Type B pancreatic cell (in vitro differentiated cells): ENCODE results near the gene ARID3B. TPM values are rescaled to one million over a fixed set of nuclear protein-coding genes. Genes with fewer than 3 reads are reported as not detected.

Experiments
- DNase-seq: peaks from one replicate; pipeline ENCODE4 v3.0.0; 2021; ENCODE audit warnings: mixed read lengths; ENCODE audit not compliant: unreplicated experiment; ENCODE audit errors: extremely low spot score
- H3K27ac Mint-ChIP-seq: 2 replicates; pipeline ENCODE4 v1.8.0; 2021; ENCODE audit warnings: mild to moderate bottlenecking, mixed read lengths
- H3K27me3 Mint-ChIP-seq: 2 replicates; pipeline ENCODE4 v1.8.0; 2021; ENCODE audit warnings: mixed read lengths
- H3K36me3 Mint-ChIP-seq: 2 replicates; pipeline ENCODE4 v1.8.0; 2021; ENCODE audit warnings: mixed read lengths
- H3K4me1 Mint-ChIP-seq: one replicate; pipeline ENCODE4 v1.8.0; 2021; ENCODE audit warnings: mixed read lengths; ENCODE audit not compliant: unreplicated experiment
- H3K4me3 Mint-ChIP-seq: 2 replicates; pipeline ENCODE4 v1.8.0; 2021; ENCODE audit warnings: mild to moderate bottlenecking, mixed read lengths
- H3K9me3 Mint-ChIP-seq: 2 replicates; pipeline ENCODE4 v1.8.0; 2021; ENCODE audit warnings: mixed read lengths
- total RNA-seq: library from RNA; stranded (reverse); gene quantifications from 2 replicates; pipeline ENCODE4 v1.2.1, GENCODE V29; 2021; ENCODE audit warnings: low replicate concordance
- TF ChIP-seq, protein P1 (sequence below): fragments of 200-600 bp; sonication (generic); conservative IDR thresholded peaks from 2 replicates; pipeline ENCODE4 v1.5.0; 2021; ENCODE audit warnings: antibody characterized with exemption, mild to moderate bottlenecking

The ARID3B gene
- total RNA-seq, 1 donor from 2014 or later = 25.8 TPM

DNA sequence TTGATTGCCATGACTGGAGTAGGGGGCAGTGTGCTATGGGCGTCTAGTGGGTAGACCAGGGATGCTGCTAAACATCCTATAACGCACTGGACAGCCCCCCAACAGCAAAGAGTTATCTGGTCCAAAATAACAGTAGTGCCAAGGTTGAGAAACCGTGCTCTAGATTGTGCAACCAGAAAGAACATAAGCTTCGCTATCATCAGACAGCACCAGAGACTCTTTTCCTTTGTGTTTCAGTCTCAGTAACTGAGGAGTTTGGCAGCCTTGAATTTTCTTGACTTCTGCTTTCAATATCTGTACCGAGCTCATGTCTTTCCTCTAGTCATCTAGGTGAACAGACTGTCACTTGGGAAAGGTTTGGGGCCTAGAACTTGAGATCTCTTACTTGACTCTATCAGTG lies 8.8 kb downstream of the ARID3B start:
- H3K9me3 Mint-ChIP-seq = no peaks in the 10 kb centered on the region
- H3K4me1 Mint-ChIP-seq = peaks cover 26% of the 10 kb centered on the region
- DNase-seq = no peak
- peaks cover 29% of the 10 kb centered on the region for H3K36me3 Mint-ChIP-seq
- TF ChIP-seq, protein P1, sequence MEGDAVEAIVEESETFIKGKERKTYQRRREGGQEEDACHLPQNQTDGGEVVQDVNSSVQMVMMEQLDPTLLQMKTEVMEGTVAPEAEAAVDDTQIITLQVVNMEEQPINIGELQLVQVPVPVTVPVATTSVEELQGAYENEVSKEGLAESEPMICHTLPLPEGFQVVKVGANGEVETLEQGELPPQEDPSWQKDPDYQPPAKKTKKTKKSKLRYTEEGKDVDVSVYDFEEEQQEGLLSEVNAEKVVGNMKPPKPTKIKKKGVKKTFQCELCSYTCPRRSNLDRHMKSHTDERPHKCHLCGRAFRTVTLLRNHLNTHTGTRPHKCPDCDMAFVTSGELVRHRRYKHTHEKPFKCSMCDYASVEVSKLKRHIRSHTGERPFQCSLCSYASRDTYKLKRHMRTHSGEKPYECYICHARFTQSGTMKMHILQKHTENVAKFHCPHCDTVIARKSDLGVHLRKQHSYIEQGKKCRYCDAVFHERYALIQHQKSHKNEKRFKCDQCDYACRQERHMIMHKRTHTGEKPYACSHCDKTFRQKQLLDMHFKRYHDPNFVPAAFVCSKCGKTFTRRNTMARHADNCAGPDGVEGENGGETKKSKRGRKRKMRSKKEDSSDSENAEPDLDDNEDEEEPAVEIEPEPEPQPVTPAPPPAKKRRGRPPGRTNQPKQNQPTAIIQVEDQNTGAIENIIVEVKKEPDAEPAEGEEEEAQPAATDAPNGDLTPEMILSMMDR = no peak
- peaks cover 7% of the 10 kb centered on the region for H3K27me3 Mint-ChIP-seq
- H3K27ac Mint-ChIP-seq = no peak overlapping the region
- no peak overlapping the region for H3K4me3 Mint-ChIP-seq

GRCh38 chr15:74551714-74552113 lies 10.7 kb downstream of the ARID3B start:
- H3K36me3 Mint-ChIP-seq = peaks cover 36% of the 10 kb centered on the region
- TF ChIP-seq, protein P1 = no peak
- H3K4me3 Mint-ChIP-seq = peak overlapping the region; percentile 4
- no peaks in the 10 kb centered on the region for H3K9me3 Mint-ChIP-seq
- no peak for DNase-seq
- no peak overlapping the region for H3K27ac Mint-ChIP-seq
- H3K4me1 Mint-ChIP-seq = peaks cover 11% of the 10 kb centered on the region
- peaks cover 7% of the 10 kb centered on the region for H3K27me3 Mint-ChIP-seq

DNA sequence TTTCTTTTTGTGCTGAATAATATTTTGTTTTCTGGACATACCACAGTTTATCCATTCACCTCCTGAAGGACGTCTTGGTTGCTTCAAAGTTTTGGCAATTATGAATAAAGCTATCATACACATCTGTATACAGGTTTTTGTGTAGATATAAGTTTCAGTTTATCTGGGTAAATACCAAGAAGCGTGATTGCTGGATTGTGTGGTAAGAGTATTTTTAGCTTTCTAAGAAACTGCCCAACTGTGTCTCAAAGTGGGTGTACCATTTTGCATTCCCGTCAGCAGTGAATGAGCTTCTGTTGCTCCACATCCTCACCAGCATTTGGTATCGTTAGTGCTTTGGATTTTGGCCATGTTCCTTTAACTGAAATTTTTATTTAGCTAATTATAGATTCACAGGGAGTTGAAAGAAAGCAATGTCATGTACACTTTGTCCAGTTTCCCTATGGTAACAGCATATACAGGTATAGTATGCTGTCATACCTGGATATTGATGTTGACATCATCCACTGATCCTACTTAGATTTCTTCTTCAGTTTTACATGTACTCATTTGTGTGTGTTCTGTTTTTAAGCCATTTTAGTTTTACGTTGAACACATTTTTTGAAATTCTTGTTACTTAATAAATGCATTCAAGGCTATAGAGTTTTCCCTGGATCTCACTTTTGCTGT lies 11.9 kb downstream of the ARID3B start:
- no peak for DNase-seq
- TF ChIP-seq, protein P1 = no peak
- H3K9me3 Mint-ChIP-seq = no peaks in the 10 kb centered on the region
- peaks cover 7% of the 10 kb centered on the region for H3K27me3 Mint-ChIP-seq
- no peak overlapping the region for H3K4me3 Mint-ChIP-seq
- H3K36me3 Mint-ChIP-seq = peaks cover 35% of the 10 kb centered on the region
- H3K27ac Mint-ChIP-seq = no peak overlapping the region
- H3K4me1 Mint-ChIP-seq = peaks cover 8% of the 10 kb centered on the region

DNA sequence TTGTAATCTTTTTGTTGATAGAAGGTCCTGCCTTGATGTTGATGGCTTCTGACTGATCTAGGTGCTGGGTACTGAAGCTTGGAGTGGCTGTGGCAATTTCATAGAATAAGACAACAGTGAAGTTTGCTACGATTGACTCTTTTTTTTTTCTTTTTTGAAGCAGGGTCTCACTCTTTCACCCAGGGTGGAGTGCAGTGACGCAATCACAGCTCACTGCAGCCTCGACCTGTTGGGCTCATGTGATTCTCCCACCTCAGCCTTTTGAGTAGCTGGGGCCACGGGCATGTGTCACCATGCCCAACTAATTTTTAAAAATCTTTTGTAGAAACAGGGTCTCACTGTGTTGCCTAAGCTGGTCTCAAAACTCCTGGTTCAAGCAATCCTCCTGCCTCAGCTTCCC lies 14.2 kb downstream of the ARID3B start:
- H3K27me3 Mint-ChIP-seq = no peaks in the 10 kb centered on the region
- no peaks in the 10 kb centered on the region for H3K9me3 Mint-ChIP-seq
- H3K4me1 Mint-ChIP-seq = no peaks in the 10 kb centered on the region
- DNase-seq = no peak
- no peak overlapping the region for H3K4me3 Mint-ChIP-seq
- TF ChIP-seq, protein P1 = no peak
- peaks cover 27% of the 10 kb centered on the region for H3K36me3 Mint-ChIP-seq
- no peak overlapping the region for H3K27ac Mint-ChIP-seq

- H3K27me3 Mint-ChIP-seq = no peaks in the 10 kb centered on the region
- no peak overlapping the region for H3K4me3 Mint-ChIP-seq
- DNase-seq = no peak
- TF ChIP-seq, protein P1 = no peak
- no peaks in the 10 kb centered on the region for H3K9me3 Mint-ChIP-seq
- H3K4me1 Mint-ChIP-seq = peaks cover 1% of the 10 kb centered on the region
- no peak overlapping the region for H3K27ac Mint-ChIP-seq
- H3K36me3 Mint-ChIP-seq = peaks cover 21% of the 10 kb centered on the region
These were observed 17.7 kb downstream of the ARID3B start for GRCh38 chr15:74558706-74559105.
